Endothelial cell (in vitro differentiated cells): ENCODE data around the gene DOCK11. TPM values are rescaled to one million over a fixed set of nuclear protein-coding genes. Genes with fewer than 3 reads are reported as not detected.
"Not testable (repeated sequence)": the region's sequence is repeated elsewhere in the genome, so short reads cannot be mapped to it uniquely, and the experiment has no call there.

ENCODE experiments used
- DNase-seq: peaks from one replicate; pipeline ENCODE4 v3.0.0; 2021; ENCODE audit warnings: low spot score
- H3K27ac Mint-ChIP-seq: one replicate; pipeline ENCODE4 v1.8.0; 2021; ENCODE audit warnings: mixed read lengths, inconsistent platforms; ENCODE audit not compliant: unreplicated experiment
- H3K27me3 Mint-ChIP-seq: one replicate; pipeline ENCODE4 v1.8.0; 2021; ENCODE audit warnings: mild to moderate bottlenecking, moderate library complexity, mixed read lengths, inconsistent platforms; ENCODE audit not compliant: unreplicated experiment
- H3K36me3 Mint-ChIP-seq: one replicate; pipeline ENCODE4 v1.8.0; 2021; ENCODE audit warnings: mild to moderate bottlenecking, low read depth, mixed read lengths, inconsistent platforms; ENCODE audit not compliant: unreplicated experiment
- H3K4me1 Mint-ChIP-seq: one replicate; pipeline ENCODE4 v1.8.0; 2021; ENCODE audit warnings: mild to moderate bottlenecking, mixed read lengths, inconsistent platforms; ENCODE audit not compliant: unreplicated experiment
- H3K4me3 Mint-ChIP-seq: one replicate; pipeline ENCODE4 v1.8.0; 2021; ENCODE audit warnings: mild to moderate bottlenecking, mixed read lengths, inconsistent platforms; ENCODE audit not compliant: unreplicated experiment
- H3K9me3 Mint-ChIP-seq: one replicate; pipeline ENCODE4 v1.8.0; 2021; ENCODE audit warnings: mixed read lengths, inconsistent platforms; ENCODE audit not compliant: unreplicated experiment
- CTCF ChIP-seq: fragments of 200-600 bp; sonication (generic); IDR thresholded peaks from one replicate; pipeline ENCODE4 v1.5.0; 2021; ENCODE audit warnings: antibody characterized with exemption; ENCODE audit not compliant: unreplicated experiment
- total RNA-seq: library from RNA; stranded (reverse); fragmentation: NEBNext Ultra II Directional; extraction: Animal tissue kit (Norgen Biotek cat#: 25700); gene quantifications from one replicate; pipeline ENCODE4 v1.2.1, GENCODE V29; 2021; ENCODE audit not compliant: unreplicated experiment

DOCK11 gene
- total RNA-seq, 1 donor from 2014 or later = 10.9 TPM

GRCh38 chrX:118574666-118575065, 79.1 kb downstream of the DOCK11 start:
- Mint-ChIP-seq H3K4me3 (no peak overlapping the region), H3K4me1 (no peaks in the 10 kb centered on the region), H3K27ac (no peak overlapping the region), H3K36me3 (no peaks in the 10 kb centered on the region), H3K27me3 (no peaks in the 10 kb centered on the region), H3K9me3 (no peaks in the 10 kb centered on the region)
- no peak for DNase-seq
- TF ChIP-seq CTCF = no peak

GRCh38 chrX:118577041-118577440, 81.4 kb downstream of the DOCK11 start:
- H3K36me3 Mint-ChIP-seq = no peaks in the 10 kb centered on the region
- H3K4me3 Mint-ChIP-seq = no peak overlapping the region
- no peaks in the 10 kb centered on the region for H3K9me3 Mint-ChIP-seq
- no peak for TF ChIP-seq CTCF
- no peaks in the 10 kb centered on the region for H3K4me1 Mint-ChIP-seq
- no peaks in the 10 kb centered on the region for H3K27me3 Mint-ChIP-seq
- no peak for DNase-seq
- H3K27ac Mint-ChIP-seq = no peak overlapping the region

- H3K36me3 Mint-ChIP-seq = no peaks in the 10 kb centered on the region
- no peak for TF ChIP-seq CTCF
- no peak for DNase-seq
- no peak overlapping the region for H3K27ac Mint-ChIP-seq
- no peaks in the 10 kb centered on the region for H3K4me1 Mint-ChIP-seq
- H3K9me3 Mint-ChIP-seq = no peaks in the 10 kb centered on the region
- no peak overlapping the region for H3K4me3 Mint-ChIP-seq
- peaks cover 1% of the 10 kb centered on the region for H3K27me3 Mint-ChIP-seq
Observed at GRCh38 chrX:118579417-118579816, 83.8 kb downstream of the DOCK11 start.

- not testable (repeated sequence) for H3K27ac Mint-ChIP-seq, H3K4me3 Mint-ChIP-seq, H3K4me1 Mint-ChIP-seq, DNase-seq, H3K36me3 Mint-ChIP-seq, H3K27me3 Mint-ChIP-seq, H3K9me3 Mint-ChIP-seq
Observed at GRCh38 chrX:118582926-118583325, 87.3 kb downstream of the DOCK11 start.

- no peaks in the 10 kb centered on the region for H3K36me3 Mint-ChIP-seq
- H3K27me3 Mint-ChIP-seq = peaks cover 1% of the 10 kb centered on the region
- no peak overlapping the region for H3K4me3 Mint-ChIP-seq
- H3K4me1 Mint-ChIP-seq = no peaks in the 10 kb centered on the region
- H3K9me3 Mint-ChIP-seq = no peaks in the 10 kb centered on the region
- TF ChIP-seq CTCF = no peak
- H3K27ac Mint-ChIP-seq = no peak overlapping the region
- DNase-seq = no peak
Observed at GRCh38 chrX:118583781-118584180, 88.2 kb downstream of the DOCK11 start.

- DNase-seq = no peak
- Mint-ChIP-seq H3K4me3 (no peak overlapping the region), H3K36me3 (no peaks in the 10 kb centered on the region), H3K9me3 (no peaks in the 10 kb centered on the region), H3K4me1 (no peaks in the 10 kb centered on the region), H3K27me3 (peaks cover 1% of the 10 kb centered on the region), H3K27ac (no peak overlapping the region)
- TF ChIP-seq CTCF = no peak
Observed at GRCh38 chrX:118585296-118585695, 89.7 kb downstream of the DOCK11 start.

GRCh38 chrX:118586206-118586605, 90.6 kb downstream of the DOCK11 start:
- not testable (repeated sequence) for H3K27ac Mint-ChIP-seq, H3K36me3 Mint-ChIP-seq, H3K4me3 Mint-ChIP-seq, DNase-seq, H3K27me3 Mint-ChIP-seq, H3K4me1 Mint-ChIP-seq, H3K9me3 Mint-ChIP-seq
